GM18499 (cell line): ENCODE measurements around the gene USP49.
A peak's percentile ranks its signal among the peaks of the same experiment; 100 is the strongest.

Source experiments
- ATAC-seq: cut with Tn5 transposase; IDR thresholded peaks from one replicate; pipeline ENCODE4 v1.9.1; 2021; ENCODE audit warnings: moderate number of reproducible peaks; ENCODE audit not compliant: insufficient read depth, unreplicated experiment

Gene USP49

GRCh38 chr6:41931792-41932191, 36.6 kb upstream of the USP49 start:
- ATAC-seq = no peak

GRCh38 chr6:41929924-41930323, 34.7 kb upstream of the USP49 start:
- no peak for ATAC-seq

GRCh38 chr6:41927253-41927652, 32.1 kb upstream of the USP49 start:
- ATAC-seq = no peak

DNA sequence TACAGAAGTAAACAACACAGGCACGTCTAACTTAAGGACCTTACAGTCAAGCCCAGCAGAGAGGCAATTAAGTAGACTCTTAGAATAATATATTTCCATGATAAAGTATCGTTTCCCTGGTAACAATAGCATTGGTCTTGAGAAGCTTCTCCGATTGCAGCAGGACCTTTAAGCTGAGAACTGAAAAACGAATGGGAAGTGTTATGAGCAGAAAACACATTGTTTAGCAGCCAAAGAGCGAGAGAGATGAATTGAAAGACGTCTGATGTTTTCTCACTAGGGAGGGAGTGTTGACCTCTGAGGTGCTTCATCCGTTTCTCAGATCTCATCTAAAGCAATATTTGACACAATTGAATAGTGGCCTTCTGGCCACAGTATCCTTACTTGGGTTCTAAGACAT, 27.0 kb upstream of the USP49 start:
- no peak for ATAC-seq

DNA sequence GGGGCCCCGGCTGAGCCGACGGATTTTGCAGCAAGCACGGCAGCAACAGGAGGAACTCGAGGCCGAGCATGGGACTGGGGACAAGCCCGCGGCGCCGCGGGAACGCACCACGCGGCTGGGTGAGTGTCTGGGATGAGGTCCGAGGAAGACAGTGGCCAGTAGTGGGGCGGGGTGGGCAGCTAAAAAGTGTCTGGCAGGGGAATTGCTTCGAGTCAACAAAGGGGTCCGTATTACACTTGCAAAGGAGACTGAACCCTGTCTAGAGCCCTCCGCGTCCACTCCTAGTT, 26.5 kb upstream of the USP49 start:
- ATAC-seq = no peak

DNA sequence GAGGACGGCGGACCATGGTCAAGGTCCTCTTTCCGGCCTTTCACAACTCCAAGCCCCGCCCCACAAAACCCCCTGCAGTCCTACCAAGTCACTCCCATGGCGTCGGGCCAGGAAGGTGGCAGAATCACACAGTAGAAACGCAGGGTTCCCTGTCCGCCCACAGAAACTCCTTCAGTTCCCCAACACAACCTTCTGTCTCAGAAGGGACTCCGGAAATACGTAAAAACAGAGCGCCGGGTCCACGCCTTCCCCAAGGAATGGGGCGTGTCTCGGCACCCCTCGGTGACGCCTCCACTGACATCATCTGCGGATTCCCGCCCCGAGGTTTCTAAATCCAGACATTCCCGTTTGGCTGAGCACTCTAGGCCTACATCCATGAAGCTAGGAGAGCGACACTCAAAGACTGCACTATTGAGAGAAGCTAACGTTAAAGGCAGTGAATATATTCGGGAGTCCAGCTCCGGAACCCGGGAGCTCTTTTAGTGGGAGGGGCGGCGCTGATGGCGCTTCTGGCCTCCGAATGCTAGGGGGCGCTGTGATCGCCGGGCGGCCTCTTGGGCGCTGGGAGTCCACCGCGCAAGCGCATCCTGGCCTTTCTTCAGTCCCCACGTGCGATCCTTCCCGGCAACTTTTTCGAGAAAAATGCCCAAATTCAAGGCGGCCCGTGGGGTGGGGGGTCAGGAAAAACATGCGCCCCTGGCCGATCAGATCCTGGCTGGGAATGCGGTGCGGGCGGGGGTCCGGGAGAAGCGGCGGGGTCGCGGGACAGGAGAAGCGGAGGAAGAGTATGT, 25.9 kb upstream of the USP49 start, which contains the start of the genes BYSL and MED20:
Gene BYSL (plus strand): TSS at position 579 of the 791 bp plus-strand sequence. CDS start 64 bp downstream, at position 643.
Gene MED20 (minus strand): TSS at position 219 of the 791 bp plus-strand sequence. CDS start 121 bp downstream, at position 98.
- ATAC-seq = peak; percentile 83

DNA sequence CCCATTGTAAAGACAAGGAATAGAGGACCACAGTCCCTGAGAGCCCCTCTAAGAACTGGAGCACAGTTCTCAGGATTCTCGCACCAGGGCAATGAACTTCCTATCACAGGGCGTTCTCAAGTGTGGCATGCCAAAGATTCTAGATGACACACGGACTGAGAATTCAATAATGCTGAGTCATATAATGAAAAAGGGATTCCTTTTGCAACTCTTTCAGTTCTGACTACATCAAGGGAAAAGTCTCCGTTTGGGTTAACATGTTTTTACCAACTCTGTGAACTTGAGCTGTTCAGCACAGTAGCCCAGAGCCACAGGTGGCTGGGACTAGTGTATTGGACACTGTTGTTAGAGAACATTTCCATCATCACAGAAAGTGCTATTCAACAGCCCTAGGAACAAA, 22.4 kb upstream of the USP49 start:
- ATAC-seq = no peak

GRCh38 chr6:41914869-41915530, 19.8 kb upstream of the USP49 start:
- ATAC-seq = no peak

DNA sequence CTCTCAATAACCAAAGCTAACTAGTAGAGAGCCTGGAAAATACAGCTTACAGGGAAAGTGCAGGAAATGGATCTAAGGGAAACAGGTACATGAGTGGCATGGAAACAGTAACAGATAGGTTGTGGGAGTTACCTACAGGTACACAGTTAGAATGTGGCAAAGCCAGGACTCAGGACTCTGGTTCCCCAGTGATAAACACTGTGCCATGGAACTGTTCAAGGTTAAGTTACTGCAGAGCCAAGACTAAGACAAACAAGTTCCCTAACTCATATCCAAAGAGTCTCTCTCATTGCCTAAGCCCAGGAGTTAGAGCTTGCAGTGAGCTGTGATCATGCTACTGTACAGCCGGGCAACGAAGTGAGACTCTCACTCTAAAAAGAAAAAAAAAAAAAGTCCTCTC, 19.2 kb upstream of the USP49 start:
- ATAC-seq = no peak

DNA sequence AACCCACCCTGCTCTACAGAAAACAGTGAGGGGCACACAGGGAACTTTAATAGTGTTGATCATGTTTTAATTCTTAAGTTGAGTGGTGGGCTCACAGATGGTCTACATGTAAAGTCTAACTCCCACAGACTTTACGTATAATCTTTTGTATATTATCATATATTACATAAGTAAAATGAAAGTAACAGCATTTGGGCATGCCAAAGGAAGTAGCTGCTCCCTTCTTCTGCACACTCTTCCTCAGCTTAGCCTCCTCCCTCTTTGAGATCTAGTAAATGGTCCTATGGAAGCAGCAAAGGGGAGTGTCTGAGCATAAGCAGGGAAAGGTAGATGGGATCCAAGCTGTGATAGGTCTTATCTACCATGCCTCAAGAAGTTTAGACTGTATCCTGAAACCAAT, 14.6 kb upstream of the USP49 start:
- ATAC-seq = no peak

GRCh38 chr6:41901882-41902519, 6.8 kb upstream of the USP49 start:
- ATAC-seq = no peak

- no peak for ATAC-seq
Observed at GRCh38 chr6:41900861-41901260, 5.7 kb upstream of the USP49 start.

- ATAC-seq = no peak
Observed at GRCh38 chr6:41896281-41896680, 1.1 kb upstream of the USP49 start.

- peak; percentile 7 for ATAC-seq
Observed at GRCh38 chr6:41894366-41895299, 542 bp downstream of the USP49 start.

- no peak for ATAC-seq
Observed at GRCh38 chr6:41892921-41893564, 2.1 kb downstream of the USP49 start.

DNA sequence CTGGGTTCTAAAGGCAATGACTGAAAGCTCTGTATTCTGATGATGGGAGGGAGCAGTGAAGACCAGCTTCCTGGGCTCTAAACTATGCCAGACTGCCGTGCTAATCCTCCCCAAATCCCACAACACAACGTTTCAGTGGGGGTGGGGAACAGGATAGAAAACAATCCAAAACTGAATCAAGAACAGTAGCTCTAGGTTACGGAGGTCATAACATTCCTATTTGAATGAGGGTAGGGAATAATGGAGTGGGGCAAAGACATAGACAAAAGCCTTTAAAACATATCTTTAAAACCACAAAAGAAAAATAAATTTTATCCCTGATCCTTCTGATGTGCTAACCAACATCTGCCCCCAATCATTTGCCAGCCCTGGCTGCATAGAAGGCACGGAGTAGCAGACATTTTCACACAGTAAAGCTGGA, 7.8 kb downstream of the USP49 start:
- no peak for ATAC-seq

DNA sequence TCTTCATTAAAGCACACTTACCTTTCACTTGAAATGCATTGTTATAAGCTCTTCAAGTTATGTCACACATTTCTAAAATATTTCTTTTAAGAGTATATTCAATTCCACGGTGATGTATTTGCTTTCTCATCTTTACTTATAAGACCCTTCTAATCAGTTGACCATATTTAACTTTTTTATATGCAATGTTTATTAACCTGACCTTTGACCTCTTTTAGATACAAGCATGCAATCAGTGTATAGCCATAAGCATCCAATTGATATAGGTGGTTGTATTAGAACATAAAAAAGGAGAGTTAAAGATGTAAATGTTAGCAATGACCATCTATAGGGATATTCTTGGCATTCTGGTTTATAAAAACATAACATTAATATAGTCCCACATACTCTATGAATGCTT, 9.2 kb downstream of the USP49 start:
- no peak for ATAC-seq

- ATAC-seq = no peak
Observed at GRCh38 chr6:41884957-41885356, 10.2 kb downstream of the USP49 start.

- no peak for ATAC-seq
Observed at GRCh38 chr6:41881506-41881905, 13.7 kb downstream of the USP49 start.

GRCh38 chr6:41878961-41879405, 16.2 kb downstream of the USP49 start:
- no peak for ATAC-seq
